Cardiac muscle cell (in vitro differentiated cells and primary cell): ENCODE measurements around the gene GET3. TPM values are rescaled to one million over a fixed set of nuclear protein-coding genes. Genes with fewer than 3 reads are reported as not detected.
A peak's percentile ranks its signal among the peaks of the same experiment; 100 is the strongest.

Source experiments
- DNase-seq, 2 donors: peaks; one replicate each; pipeline versions ENCODE4 v3.0.0 to v3.0.0-alpha.2; 2010 to 2017; ENCODE audit warnings: low read depth in 1 of 2, low spot score in 1 of 2
- H3K27ac ChIP-seq: fragments of 200-600 bp; sonication (generic); 2 replicates; pipeline ENCODE4 v1.5.1; 2016
- H3K27me3 ChIP-seq: fragments of 200-600 bp; sonication (generic); 2 replicates; pipeline ENCODE4 v1.6.0; 2016; ENCODE audit warnings: control low read depth
- H3K36me3 ChIP-seq: fragments of 200-600 bp; sonication (generic); 2 replicates; pipeline ENCODE4 v1.5.1; 2016; ENCODE audit warnings: control low read depth
- H3K4me1 ChIP-seq: fragments of 200-600 bp; sonication (generic); 2 replicates; pipeline ENCODE4 v1.8.1; 2017; ENCODE audit warnings: low read depth, mild to moderate bottlenecking, mixed run types
- H3K4me3 ChIP-seq: fragments of 200-600 bp; sonication (generic); 2 replicates; pipeline ENCODE4 v1.5.1; 2016; ENCODE audit warnings: mild to moderate bottlenecking
- H3K9me3 ChIP-seq: fragments of 200-600 bp; sonication (generic); 2 replicates; pipeline ENCODE4 v1.5.1; 2017; ENCODE audit warnings: low read depth, mild to moderate bottlenecking, control low read depth
- polyA plus RNA-seq: library from polyadenylated mRNA; unstranded; fragments of >200 nt; fragmentation: Nextera tagmentation; extraction: Ambion mirVana; gene quantifications from 2 replicates; pipeline ENCODE4 v1.2.1, GENCODE V29; 2016
- total RNA-seq: library from RNA; depleted of rRNA; stranded (reverse); fragments of >200 nt; gene quantifications from 2 replicates; pipeline ENCODE4 v1.2.3, GENCODE V29; 2016
- TF ChIP-seq, protein P1 (sequence below): IDR thresholded peaks from 2 replicates; pipeline ENCODE4 v1.5.1; 2012; ENCODE audit warnings: low read depth, mild to moderate bottlenecking, low read length

The GET3 gene
- total and polyA plus RNA-seq, 2 experiments from 2014 or later = 44.8 to 103 TPM

DNA sequence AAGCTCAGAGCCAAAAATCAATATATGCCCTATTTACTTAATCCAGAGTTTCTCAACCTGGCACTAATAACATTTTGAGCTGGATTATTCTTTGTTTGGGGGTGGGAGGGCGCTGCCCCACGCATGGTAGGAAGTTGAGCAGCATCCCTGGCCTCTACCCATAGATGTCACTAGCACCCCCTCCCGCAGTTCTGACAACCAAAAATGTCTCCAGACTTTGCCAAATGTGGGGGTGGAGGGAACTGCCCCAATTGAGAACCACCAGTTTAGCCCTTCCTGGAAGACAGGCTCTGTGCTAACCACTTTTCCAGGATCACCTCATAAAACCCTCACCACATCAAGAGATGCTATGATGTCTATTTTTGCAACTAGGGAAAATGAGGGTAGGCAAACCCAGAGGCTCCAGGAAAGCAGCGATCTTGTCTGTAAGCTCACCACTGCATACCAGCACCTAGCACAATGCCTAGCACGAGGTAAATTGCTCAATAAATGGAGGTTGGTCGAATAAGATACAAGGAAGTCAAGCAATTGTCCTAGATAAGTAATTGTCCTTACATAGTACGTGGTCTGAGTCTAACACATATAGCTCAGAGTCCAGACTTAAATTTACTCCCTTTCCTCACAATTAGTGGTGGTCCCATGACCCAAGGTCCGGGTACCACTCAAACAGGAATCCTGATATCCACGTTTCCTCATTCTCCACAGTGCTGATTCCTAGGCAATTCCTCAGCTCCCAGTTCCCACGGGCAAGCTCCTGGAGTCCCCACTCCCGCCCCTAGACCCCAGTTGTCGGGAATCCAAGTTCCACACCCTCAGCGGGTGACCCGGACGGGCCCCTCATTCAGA lies 3.7 kb upstream of the GET3 start:
- no peaks in the 10 kb centered on the region for H3K27me3 ChIP-seq
- DNase-seq = peak in 1 of 2 donors; percentile 55
- H3K27ac ChIP-seq = peak overlapping the region; percentile 87
- peak overlapping the region; percentile 85 for H3K4me3 ChIP-seq
- TF ChIP-seq, protein P1, sequence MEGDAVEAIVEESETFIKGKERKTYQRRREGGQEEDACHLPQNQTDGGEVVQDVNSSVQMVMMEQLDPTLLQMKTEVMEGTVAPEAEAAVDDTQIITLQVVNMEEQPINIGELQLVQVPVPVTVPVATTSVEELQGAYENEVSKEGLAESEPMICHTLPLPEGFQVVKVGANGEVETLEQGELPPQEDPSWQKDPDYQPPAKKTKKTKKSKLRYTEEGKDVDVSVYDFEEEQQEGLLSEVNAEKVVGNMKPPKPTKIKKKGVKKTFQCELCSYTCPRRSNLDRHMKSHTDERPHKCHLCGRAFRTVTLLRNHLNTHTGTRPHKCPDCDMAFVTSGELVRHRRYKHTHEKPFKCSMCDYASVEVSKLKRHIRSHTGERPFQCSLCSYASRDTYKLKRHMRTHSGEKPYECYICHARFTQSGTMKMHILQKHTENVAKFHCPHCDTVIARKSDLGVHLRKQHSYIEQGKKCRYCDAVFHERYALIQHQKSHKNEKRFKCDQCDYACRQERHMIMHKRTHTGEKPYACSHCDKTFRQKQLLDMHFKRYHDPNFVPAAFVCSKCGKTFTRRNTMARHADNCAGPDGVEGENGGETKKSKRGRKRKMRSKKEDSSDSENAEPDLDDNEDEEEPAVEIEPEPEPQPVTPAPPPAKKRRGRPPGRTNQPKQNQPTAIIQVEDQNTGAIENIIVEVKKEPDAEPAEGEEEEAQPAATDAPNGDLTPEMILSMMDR = peak; percentile 37
- H3K4me1 ChIP-seq = peaks cover 6% of the 10 kb centered on the region
- H3K9me3 ChIP-seq = no peaks in the 10 kb centered on the region
- H3K36me3 ChIP-seq = peaks cover 9% of the 10 kb centered on the region

DNA sequence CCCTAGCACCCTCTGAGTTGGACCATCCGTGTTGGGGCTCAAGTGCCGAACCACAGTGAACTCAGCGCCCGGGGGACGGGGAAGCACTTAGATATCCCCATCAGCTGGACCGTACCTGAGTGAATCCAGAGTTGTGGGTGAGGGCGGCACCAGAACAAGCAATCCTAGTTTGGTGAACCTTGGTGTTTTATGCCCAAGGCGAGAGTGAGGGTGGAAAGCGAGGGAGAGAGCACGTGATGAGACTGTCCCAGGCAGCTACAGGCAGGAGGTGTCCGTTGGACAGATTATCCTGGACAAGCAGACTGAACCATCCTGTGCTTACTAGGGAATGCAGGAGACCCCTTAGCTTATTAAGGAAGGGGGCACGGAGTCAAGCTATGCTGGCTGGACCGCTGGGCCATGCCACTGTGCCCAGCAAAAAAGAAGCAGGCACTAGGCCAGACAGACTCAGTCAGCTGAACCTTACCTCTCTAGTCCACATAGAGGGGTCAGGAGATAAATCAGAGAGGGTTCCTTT lies 596 bp downstream of the GET3 start:
- TF ChIP-seq, protein P1 = no peak
- H3K36me3 ChIP-seq = peaks cover 6% of the 10 kb centered on the region
- H3K27me3 ChIP-seq = no peaks in the 10 kb centered on the region
- peak overlapping the region; percentile 76 for H3K4me3 ChIP-seq
- H3K4me1 ChIP-seq = peaks cover 5% of the 10 kb centered on the region
- DNase-seq = no peak
- H3K9me3 ChIP-seq = no peaks in the 10 kb centered on the region
- H3K27ac ChIP-seq = peak overlapping the region; percentile 95

DNA sequence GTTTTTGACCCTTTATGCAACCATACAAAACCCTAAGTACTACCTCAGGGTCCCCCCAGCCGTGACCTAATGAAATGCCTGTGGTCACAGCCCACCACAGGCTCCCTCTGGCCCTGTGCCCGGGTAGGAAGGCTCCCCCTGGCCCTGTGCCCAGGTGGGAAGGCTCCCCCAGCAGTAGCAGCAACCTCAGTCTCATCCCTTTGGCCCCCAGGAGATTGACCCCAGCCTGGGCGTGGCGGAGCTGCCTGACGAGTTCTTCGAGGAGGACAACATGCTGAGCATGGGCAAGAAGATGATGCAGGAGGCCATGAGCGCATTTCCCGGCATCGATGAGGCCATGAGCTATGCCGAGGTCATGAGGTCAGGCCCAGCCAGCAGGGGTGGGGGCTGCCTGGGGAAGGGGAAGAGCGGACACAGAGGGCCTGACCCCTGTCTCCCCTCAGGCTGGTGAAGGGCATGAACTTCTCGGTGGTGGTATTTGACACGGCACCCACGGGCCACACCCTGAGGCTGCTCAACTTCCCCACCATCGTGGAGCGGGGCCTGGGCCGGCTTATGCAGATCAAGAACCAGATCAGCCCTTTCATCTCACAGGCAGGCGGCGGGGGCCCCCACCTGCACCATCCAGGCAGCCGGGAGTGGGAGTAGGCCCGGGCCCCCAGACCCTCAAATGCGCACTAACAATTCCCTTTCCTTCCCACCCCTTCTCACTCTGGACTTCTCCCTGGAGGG lies 8.0 kb downstream of the GET3 start:
- Histone ChIP-seq H3K36me3 (peaks cover 9% of the 10 kb centered on the region), H3K4me3 (no peak overlapping the region), H3K9me3 (no peaks in the 10 kb centered on the region), H3K27ac (no peak overlapping the region), H3K27me3 (peaks cover 10% of the 10 kb centered on the region), H3K4me1 (no peaks in the 10 kb centered on the region)
- TF ChIP-seq, protein P1 = no peak
- DNase-seq = peak in 1 of 2 donors; percentile 36

DNA sequence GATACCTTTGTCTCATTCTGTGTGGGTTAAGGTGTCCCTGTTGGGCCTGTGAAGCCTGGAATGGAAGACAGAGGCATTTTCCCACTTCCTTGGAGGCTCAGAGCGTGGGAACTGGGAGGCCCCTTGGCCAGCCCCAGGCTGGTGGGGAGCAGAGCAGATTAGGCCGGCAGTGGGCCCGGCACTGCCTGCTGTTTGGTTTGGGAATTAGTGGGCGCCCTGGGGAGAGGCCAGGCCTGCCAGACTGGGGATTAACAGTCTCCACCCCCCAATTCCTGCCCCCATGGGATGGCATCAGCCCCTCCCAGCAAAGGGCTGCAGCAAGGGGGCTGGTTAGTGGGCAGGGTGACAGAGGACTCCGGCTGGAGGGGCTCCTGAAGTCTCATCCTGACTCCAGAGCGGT lies 11.2 kb downstream of the GET3 start:
- DNase-seq = no peak
- Histone ChIP-seq H3K36me3 (peaks cover 9% of the 10 kb centered on the region), H3K27ac (no peak overlapping the region), H3K4me1 (no peaks in the 10 kb centered on the region), H3K9me3 (no peaks in the 10 kb centered on the region), H3K27me3 (peaks cover 42% of the 10 kb centered on the region), H3K4me3 (no peak overlapping the region)
- TF ChIP-seq, protein P1 = no peak

DNA sequence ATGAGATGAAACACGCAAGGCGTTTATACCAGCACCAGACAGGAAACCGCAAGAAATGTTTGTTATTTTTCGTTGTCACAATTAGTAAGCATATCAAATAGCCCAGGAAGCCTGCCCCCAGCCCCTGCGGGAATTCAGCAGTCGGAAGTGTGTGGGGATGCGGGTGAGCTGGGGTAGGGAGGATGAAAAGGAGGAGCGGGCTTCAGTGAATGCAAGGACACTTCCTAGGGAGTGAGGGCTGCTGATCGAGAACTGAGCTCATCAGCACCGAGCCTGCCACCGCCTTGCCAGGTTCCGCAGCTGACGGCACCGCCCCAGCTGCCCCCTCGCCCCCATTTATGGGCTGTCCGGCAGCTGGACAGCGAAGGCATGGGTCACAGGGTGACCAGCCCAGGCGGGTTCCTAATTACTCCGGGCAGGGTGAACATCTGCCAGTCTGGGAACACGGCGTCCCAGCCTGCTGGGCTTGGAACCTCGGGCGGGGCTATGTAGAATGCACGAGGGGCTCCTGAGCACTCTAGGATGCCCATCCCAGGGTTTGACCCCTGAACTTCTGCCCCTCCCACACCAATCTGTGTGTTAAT lies 12.7 kb downstream of the GET3 start:
- TF ChIP-seq, protein P1 = no peak
- Histone ChIP-seq H3K27ac (no peak overlapping the region), H3K27me3 (peaks cover 52% of the 10 kb centered on the region), H3K4me1 (no peaks in the 10 kb centered on the region), H3K4me3 (no peak overlapping the region), H3K9me3 (no peaks in the 10 kb centered on the region), H3K36me3 (peaks cover 9% of the 10 kb centered on the region)
- peak in 1 of 2 donors; percentile 40 for DNase-seq
